ENCODE results near the gene CORO7. TPM values are rescaled to one million over a fixed set of nuclear protein-coding genes. Genes with fewer than 3 reads are reported as not detected.

CORO7 gene
- total and polyA plus RNA-seq, 2 donors (not counting 1 experiment from before 2014, with no cell fraction given) = 117 to 230 TPM

- ChIA-PET CTCF (interaction anchor here (1.0 to 15.7 kb wide), 2 partner anchors 14 to 49 kb away, joined by 3 to 165 read pairs; no protein-coding TSS in a partner anchor), POLR2A (interaction anchor here (0.6 kb wide), 1 partner anchor 149 kb away, joined by 3 read pairs; no protein-coding TSS in a partner anchor)
- H3K4me3 ChIP-seq (ENCODE audit: control extremely low read depth in 1 of 5, extremely low read depth in 1 of 5, insufficient read depth in 1 of 5, low read depth in 2 of 5, low read length in 4 of 5) = peak within 1 kb of the TSS; percentile 11 to 65 (median 52)
- intact Hi-C loops (cut with micrococcal nuclease) = no loop called here
- H3K27me3 ChIP-seq (replicated peaks in 1 of 4; ENCODE audit: control extremely low read depth in 1 of 4, control insufficient read depth in 3 of 4, insufficient read depth in 4 of 4, low read length in 3 of 4) = peaks cover 0 to 59% (median 22%) of the 10 kb centered on the region in 4 experiments
- DNase-seq = peak; percentile 39
- ATAC-seq (ENCODE audit: low read depth) = peak; percentile 41
- Mint-ChIP-seq H3K27me3 (peaks cover 11% of the 10 kb centered on the region), H3K9me3 (ENCODE audit: insufficient read depth) (no peaks in the 10 kb centered on the region), H3K4me1 (peaks cover 18% of the 10 kb centered on the region), H3K27ac (peak within 1 kb of the TSS; percentile 65), H3K4me3 (peak within 1 kb of the TSS; percentile 92)
- TF ChIP-seq CTCF (IDR thresholded peaks at IDR 0.05) (no peak), EZH2 (IDR thresholded peaks at IDR 0.05; ENCODE audit: borderline replicate concordance, insufficient read depth, low read depth, low read length, poor library complexity, severe bottlenecking) (peak; percentile 57)
- H3K4me1 ChIP-seq (ENCODE audit: control insufficient read depth in 2 of 2, insufficient read depth in 2 of 2, low read length in 2 of 2) = peaks cover 30 to 37% of the 10 kb centered on the region in 2 donors
- no peaks in the 10 kb centered on the region for H3K79me2 ChIP-seq (ENCODE audit: control insufficient read depth, insufficient read depth, low read length)
- H4K20me1 ChIP-seq (ENCODE audit: control insufficient read depth, insufficient read depth, low read length, poor library complexity, severe bottlenecking) = no peaks in the 10 kb centered on the region
- peak within 1 kb of the TSS; percentile 97 for H3K4me2 ChIP-seq (replicated peaks; ENCODE audit: low read depth, low read length, poor library complexity, severe bottlenecking)
- H3K36me3 ChIP-seq (replicated peaks in 1 of 2; ENCODE audit: control extremely low read depth in 1 of 2, control insufficient read depth in 1 of 2, extremely low read depth in 1 of 2, insufficient read depth in 2 of 2, low read length in 1 of 2) = no peaks in the 10 kb centered on the region
- WGBS (ENCODE audit: insufficient coverage) = under 1% methylated on average over 52 of the region's 115 CpGs
- no peak within 1 kb of the TSS for H3K27ac ChIP-seq (ENCODE audit: low read length in 2 of 2)
- peaks cover 0 to 12% (median 0%) of the 10 kb centered on the region in 3 donors for H3K9me3 ChIP-seq (ENCODE audit: control extremely low read depth in 1 of 3, control insufficient read depth in 2 of 3, insufficient read depth in 1 of 3, low read length in 2 of 3)
- H2AFZ ChIP-seq (ENCODE audit: insufficient read depth, low read depth, low read length, poor library complexity, severe bottlenecking) = peak within 1 kb of the TSS; percentile 69
- peak within 1 kb of the TSS; percentile 64 for H3K9ac ChIP-seq (ENCODE audit: low read length)
Measured at GRCh38 chr16:4315186-4316107, 100.9 kb downstream of the CORO7 start, which contains the start of gene GLIS2. TSS of gene GLIS2 (plus strand) at chr16:4316067. CDS start at chr16:4332281, 16,214 bp downstream.
